Skeletal muscle tissue (tissue), 4 donors: Measurements from ENCODE around the gene CCDC85C. TPM values are rescaled to one million over a fixed set of nuclear protein-coding genes. Genes with fewer than 3 reads are reported as not detected.

Source experiments
- H3K27ac ChIP-seq: one replicate; pipeline ENCODE4 v1.7.0; 2013; ENCODE audit warnings: mild to moderate bottlenecking, low read depth, low read length, inconsistent platforms
- H3K27me3 ChIP-seq, 3 donors: one replicate each; pipeline ENCODE4 v1.7.0; 2013; ENCODE audit warnings: low read length in 3 of 3; ENCODE audit not compliant: control insufficient read depth in 3 of 3, insufficient read depth in 3 of 3
- H3K36me3 ChIP-seq, 3 donors: one replicate each; pipeline ENCODE4 v1.7.0; 2013; ENCODE audit warnings: low read length in 3 of 3; ENCODE audit not compliant: control insufficient read depth in 3 of 3, insufficient read depth in 3 of 3
- H3K4me1 ChIP-seq, 3 donors: one replicate each; pipeline ENCODE4 v1.7.0; 2013; ENCODE audit warnings: low read length in 3 of 3, mild to moderate bottlenecking in 3 of 3; ENCODE audit not compliant: control insufficient read depth in 3 of 3, insufficient read depth in 3 of 3
- H3K4me3 ChIP-seq, 3 donors: one replicate each; pipeline ENCODE4 v1.7.0; 2013; ENCODE audit warnings: low read length in 3 of 3
- H3K9ac ChIP-seq, 3 donors: one replicate each; pipeline ENCODE4 v1.7.0; 2013; ENCODE audit warnings: low read length in 3 of 3, mild to moderate bottlenecking in 3 of 3, moderate library complexity in 2 of 3, low read depth in 1 of 3
- H3K9me3 ChIP-seq, 3 donors: one replicate each; pipeline ENCODE4 v1.7.0; 2013; ENCODE audit warnings: low read length in 3 of 3; ENCODE audit not compliant: control insufficient read depth in 3 of 3
- total RNA-seq: library from RNA; depleted of rRNA; stranded (reverse); fragments of >200 nt; gene quantifications from one replicate; pipeline ENCODE4 v1.2.3, GENCODE V29; 2014
- donor health status: Osteomylitis.

CCDC85C gene
- total RNA-seq, 1 donor from 2014 or later, result 1.6 TPM

DNA sequence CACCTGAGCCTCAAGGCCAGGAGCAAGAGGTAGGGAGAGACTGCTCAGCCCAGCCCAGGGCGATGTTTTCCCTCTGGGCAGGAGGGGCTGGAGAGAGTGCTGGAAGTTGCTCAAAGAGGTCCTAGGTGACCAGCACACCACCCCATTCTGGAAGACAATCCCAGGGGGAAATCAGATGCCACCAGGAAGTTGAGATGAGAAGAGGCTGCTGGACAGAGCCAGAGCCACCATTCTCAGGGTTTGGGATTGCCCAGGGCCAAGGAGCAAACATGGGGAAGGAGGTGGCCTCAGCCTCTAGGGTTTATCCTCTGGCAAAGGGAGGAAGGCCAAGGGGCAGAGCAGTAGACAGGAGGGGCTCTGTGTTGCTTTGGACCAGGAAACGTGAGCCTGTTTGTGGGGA, 11.6 kb downstream of the CCDC85C start:
- Histone ChIP-seq H3K9me3 (no peaks in the 10 kb centered on the region), H3K9ac (peak overlapping the region in 1 of 3 donors; percentile 20), H3K4me1 (peaks cover 38 to 78% (median 64%) of the 10 kb centered on the region in 3 donors), H3K27ac (peak overlapping the region; percentile 64), H3K36me3 (no peaks in the 10 kb centered on the region), H3K27me3 (no peaks in the 10 kb centered on the region), H3K4me3 (no peak overlapping the region)

GRCh38 chr14:99590746-99591555, 13.1 kb downstream of the CCDC85C start:
- no peak overlapping the region for H3K4me3 ChIP-seq
- no peaks in the 10 kb centered on the region for H3K27me3 ChIP-seq
- H3K4me1 ChIP-seq, result peaks cover 30 to 66% (median 50%) of the 10 kb centered on the region in 3 donors
- no peaks in the 10 kb centered on the region for H3K36me3 ChIP-seq
- no peaks in the 10 kb centered on the region for H3K9me3 ChIP-seq
- peak overlapping the region in 1 of 3 donors; percentile 33 for H3K9ac ChIP-seq
- no peak overlapping the region for H3K27ac ChIP-seq

DNA sequence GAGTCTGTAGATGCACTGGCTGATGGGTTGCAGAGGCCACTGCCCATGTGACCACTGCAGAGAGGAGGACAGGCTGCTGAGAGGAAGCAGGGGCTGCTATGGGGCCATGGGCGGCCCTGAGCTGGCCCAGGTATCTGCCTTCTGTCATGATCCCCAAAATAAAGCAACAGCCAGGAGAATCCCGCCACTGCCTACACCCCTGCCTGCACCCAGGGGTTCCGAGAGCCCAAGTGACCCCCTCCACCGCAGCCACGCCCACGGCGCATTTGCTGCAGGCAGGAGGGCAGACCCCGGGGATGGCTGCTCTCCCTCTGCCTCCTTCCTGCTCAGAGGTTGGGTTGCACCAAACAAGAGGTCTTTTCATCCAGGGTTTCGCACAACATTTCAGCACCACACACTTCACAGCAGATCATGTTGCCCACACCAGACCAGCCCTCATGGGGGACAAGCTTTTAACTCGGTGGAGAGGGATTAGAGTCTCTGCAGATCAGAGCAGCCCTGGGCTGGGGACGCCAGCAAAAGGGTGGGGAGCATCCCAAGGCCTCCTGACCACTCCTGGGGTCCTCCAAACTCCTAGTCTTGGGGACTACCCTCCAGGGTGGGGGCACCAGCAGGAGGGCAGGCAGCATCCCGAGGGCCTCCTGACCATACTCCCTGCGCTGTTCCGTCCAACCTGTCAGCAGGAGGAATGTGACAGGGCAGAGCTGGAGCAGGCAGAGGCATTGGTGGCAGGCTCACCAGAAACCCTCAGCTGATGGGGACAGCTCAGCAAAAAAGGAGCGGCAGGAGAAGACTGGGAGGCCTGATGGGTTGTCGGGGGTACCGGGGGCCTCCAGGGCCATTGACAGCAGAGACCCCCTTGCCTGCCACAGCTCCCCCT, 14.1 kb downstream of the CCDC85C start:
- no peaks in the 10 kb centered on the region for H3K9me3 ChIP-seq
- H3K36me3 ChIP-seq, result no peaks in the 10 kb centered on the region
- H3K4me1 ChIP-seq, result peaks cover 27 to 57% (median 45%) of the 10 kb centered on the region in 3 donors
- H3K27ac ChIP-seq, result no peak overlapping the region
- H3K4me3 ChIP-seq, result no peak overlapping the region
- no peak overlapping the region for H3K9ac ChIP-seq
- no peaks in the 10 kb centered on the region for H3K27me3 ChIP-seq

GRCh38 chr14:99589031-99589441, 15.0 kb downstream of the CCDC85C start:
- Histone ChIP-seq H3K27me3 (no peaks in the 10 kb centered on the region), H3K4me3 (no peak overlapping the region), H3K36me3 (no peaks in the 10 kb centered on the region), H3K4me1 (peaks cover 23 to 49% (median 36%) of the 10 kb centered on the region in 3 donors), H3K9me3 (no peaks in the 10 kb centered on the region), H3K27ac (no peak overlapping the region), H3K9ac (no peak overlapping the region)

DNA sequence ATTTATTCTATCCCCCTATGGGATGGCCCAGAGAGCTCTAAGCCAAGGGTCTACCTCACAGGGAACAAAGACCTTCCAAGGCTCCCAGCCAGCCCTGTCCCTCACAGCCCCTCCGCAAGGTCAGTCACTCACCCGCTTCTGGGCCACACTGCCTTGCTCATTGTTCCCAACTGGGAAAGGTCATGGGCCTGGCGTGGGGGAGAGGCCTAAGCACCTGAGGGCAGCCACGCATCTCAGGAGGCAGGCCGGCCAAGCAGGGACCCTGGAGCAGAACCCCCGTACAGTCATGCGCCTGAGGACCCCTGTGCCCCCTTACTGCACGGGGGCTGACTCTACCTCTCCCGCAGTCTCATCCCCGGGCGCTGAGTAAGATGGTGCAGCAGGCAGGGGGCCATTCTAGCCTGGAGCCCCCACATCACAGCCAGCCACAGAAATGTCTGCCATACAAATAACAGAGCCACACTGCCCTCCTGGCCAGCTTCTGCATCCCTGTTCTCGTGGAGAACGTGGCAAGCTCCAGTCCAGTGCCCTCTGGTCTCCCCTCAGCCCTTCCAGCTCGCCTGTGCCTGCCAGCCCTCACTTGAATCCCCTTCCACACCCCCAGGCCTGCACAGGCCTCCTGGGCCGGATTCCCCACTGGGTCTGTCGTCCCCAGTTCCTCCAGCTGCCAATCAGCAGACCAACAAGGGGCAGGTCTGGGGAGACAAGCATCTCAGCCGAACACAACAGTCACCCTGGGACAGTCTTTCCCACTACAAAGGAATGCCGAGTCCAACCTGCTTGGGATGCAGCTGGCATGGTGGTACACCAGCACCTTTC, 16.3 kb downstream of the CCDC85C start:
- Histone ChIP-seq H3K4me1 (peaks cover 19 to 37% (median 25%) of the 10 kb centered on the region in 3 donors), H3K36me3 (no peaks in the 10 kb centered on the region), H3K27me3 (no peaks in the 10 kb centered on the region), H3K9me3 (no peaks in the 10 kb centered on the region), H3K9ac (no peak overlapping the region), H3K27ac (no peak overlapping the region), H3K4me3 (no peak overlapping the region)

DNA sequence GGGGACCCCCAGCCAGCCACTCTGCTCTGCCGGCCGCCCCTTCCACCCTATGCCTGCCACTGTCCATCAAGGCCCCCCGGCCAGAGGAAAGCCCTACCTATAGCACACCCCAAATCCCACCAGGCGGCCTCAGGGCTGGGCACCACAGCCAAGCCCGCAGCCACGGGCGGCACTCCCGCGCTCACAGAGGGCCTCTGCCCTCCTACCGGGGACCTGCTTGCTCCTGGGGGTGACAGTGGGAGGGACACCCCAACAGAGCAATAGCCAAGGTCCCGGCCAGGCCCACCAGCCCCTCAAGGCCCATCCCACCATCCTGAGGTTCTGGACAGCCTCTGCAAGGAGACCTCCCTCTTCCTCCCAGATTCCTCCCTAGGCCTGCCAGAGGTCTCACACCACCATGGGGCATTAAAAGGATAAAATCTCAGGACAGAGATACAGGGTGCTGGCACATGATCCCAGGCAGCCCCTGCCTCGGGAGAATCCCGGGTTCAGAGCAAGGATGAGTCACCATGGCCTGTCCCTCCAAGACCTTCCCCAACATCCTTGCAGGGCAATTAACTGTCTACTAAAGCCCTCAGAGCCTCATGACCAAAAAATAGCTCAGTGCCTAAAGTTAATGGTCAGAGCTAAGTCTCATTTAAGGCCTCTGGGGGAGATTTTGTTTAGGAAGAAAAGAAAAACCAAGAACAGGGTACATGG, 17.1 kb downstream of the CCDC85C start:
- Histone ChIP-seq H3K36me3 (no peaks in the 10 kb centered on the region), H3K27me3 (no peaks in the 10 kb centered on the region), H3K9me3 (no peaks in the 10 kb centered on the region), H3K9ac (no peak overlapping the region), H3K4me1 (peaks cover 13 to 29% (median 18%) of the 10 kb centered on the region in 3 donors), H3K4me3 (no peak overlapping the region), H3K27ac (no peak overlapping the region)

GRCh38 chr14:99586054-99586760, 17.8 kb downstream of the CCDC85C start:
- Histone ChIP-seq H3K27ac (no peak overlapping the region), H3K4me1 (peaks cover 10 to 27% (median 14%) of the 10 kb centered on the region in 3 donors), H3K9me3 (no peaks in the 10 kb centered on the region), H3K4me3 (no peak overlapping the region), H3K36me3 (no peaks in the 10 kb centered on the region), H3K27me3 (no peaks in the 10 kb centered on the region), H3K9ac (no peak overlapping the region)

DNA sequence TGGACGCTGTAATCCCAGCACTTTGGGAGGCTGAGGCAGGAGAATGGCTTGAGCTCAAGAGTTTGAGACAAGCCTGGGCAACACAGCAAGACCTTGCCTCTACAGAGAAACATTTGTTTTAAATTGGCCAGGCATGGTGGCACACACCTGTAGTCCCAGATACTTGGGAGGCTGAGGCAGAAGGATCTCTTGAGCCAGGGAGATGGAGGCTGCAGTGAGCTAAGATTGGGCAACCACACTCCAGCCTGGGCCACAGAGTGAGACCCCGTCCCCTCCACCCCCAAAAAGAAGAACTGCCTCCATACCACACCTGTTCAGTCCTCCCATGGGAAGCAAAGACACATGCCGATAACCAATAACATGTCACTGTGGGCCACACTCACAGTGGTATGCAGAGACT, 19.2 kb downstream of the CCDC85C start:
- H3K9me3 ChIP-seq, result no peaks in the 10 kb centered on the region
- no peaks in the 10 kb centered on the region for H3K27me3 ChIP-seq
- H3K9ac ChIP-seq, result no peak overlapping the region
- H3K27ac ChIP-seq, result no peak overlapping the region
- no peaks in the 10 kb centered on the region for H3K36me3 ChIP-seq
- H3K4me3 ChIP-seq, result no peak overlapping the region
- H3K4me1 ChIP-seq, result peaks cover 0 to 21% (median 6%) of the 10 kb centered on the region in 3 donors

DNA sequence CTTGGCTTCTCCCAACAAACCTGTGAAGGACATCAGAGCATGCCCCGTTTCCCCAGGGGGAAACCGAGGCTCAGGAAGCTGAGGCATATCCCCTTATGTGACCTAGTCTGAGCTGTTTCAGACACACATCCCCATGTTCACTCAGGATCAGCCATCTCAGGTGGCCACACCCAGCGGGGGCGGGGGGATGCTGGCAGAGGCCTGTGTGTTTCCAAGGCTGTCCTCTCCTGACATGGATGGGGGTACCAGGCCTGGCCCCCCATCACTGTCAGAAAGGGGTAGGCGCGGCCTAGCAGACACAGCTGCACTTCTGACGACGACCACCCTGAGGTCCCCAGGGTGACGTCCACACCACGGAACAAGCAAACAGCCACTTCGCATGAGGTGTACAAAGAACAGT, 22.1 kb downstream of the CCDC85C start:
- no peaks in the 10 kb centered on the region for H3K9me3 ChIP-seq
- H3K36me3 ChIP-seq, result no peaks in the 10 kb centered on the region
- no peaks in the 10 kb centered on the region for H3K27me3 ChIP-seq
- no peak overlapping the region for H3K4me3 ChIP-seq
- no peak overlapping the region for H3K27ac ChIP-seq
- H3K9ac ChIP-seq, result no peak overlapping the region
- H3K4me1 ChIP-seq, result peaks cover 19 to 40% (median 35%) of the 10 kb centered on the region in 3 donors
